Spinal cord (tissue), 10 donors: ENCODE results near the gene SCMH1. TPM values are rescaled to one million over a fixed set of nuclear protein-coding genes. Genes with fewer than 3 reads are reported as not detected.

Source experiments
- DNase-seq, 6 donors: peaks; one replicate each; pipeline versions ENCODE4 v3.0.0 to v3.0.0-alpha.2; 2013 to 2015; ENCODE audit warnings: low spot score in 6 of 6, low read depth in 4 of 6
- H3K27ac ChIP-seq: one replicate; pipeline ENCODE4 v1.5.1; 2013; ENCODE audit warnings: low read depth, low read length, control low read depth
- H3K27me3 ChIP-seq: one replicate; pipeline ENCODE4 v1.6.1; 2013; ENCODE audit warnings: low read length; ENCODE audit not compliant: control insufficient read depth, insufficient read depth
- H3K36me3 ChIP-seq: one replicate; pipeline ENCODE4 v1.6.1; 2013; ENCODE audit warnings: low read length; ENCODE audit not compliant: control insufficient read depth, insufficient read depth
- H3K4me1 ChIP-seq: one replicate; pipeline ENCODE4 v1.6.1; 2013; ENCODE audit warnings: low read length; ENCODE audit not compliant: control insufficient read depth, insufficient read depth
- H3K4me3 ChIP-seq: one replicate; pipeline ENCODE4 v1.5.1; 2013; ENCODE audit warnings: low read depth, low read length, control low read depth
- H3K9me3 ChIP-seq: one replicate; pipeline ENCODE4 v1.6.1; 2013; ENCODE audit warnings: low read length; ENCODE audit not compliant: control insufficient read depth, insufficient read depth
- WGBS: methylation state at CpG from one replicate; pipeline ENCODE4 v1.1.5; 2013; ENCODE audit warnings: missing lambda C conversion rate; ENCODE audit not compliant: insufficient coverage; 5-methylcytosine and 5-hydroxymethylcytosine counted together
- polyA plus RNA-seq, 2 donors: library from polyadenylated mRNA; unstranded; fragments of 120-200 nt; gene quantifications; one replicate each; pipeline ENCODE4 v1.2.1, GENCODE V29; 2013; ENCODE audit not compliant: insufficient read length in 2 of 2
- total RNA-seq, 2 donors: library from RNA; depleted of rRNA in 1 of 2; stranded (reverse); fragments of 120-200 nt in 1 of 2; fragments of >200 nt in 1 of 2; gene quantifications; one replicate each; pipeline versions ENCODE4 v1.2.3 to v1.2.4, GENCODE V29; 2013 to 2014
- donor health status: healthy.

SCMH1 gene
- total and polyA plus RNA-seq, 4 donors = 30.9 to 58.2 (median 43.2) TPM

DNA sequence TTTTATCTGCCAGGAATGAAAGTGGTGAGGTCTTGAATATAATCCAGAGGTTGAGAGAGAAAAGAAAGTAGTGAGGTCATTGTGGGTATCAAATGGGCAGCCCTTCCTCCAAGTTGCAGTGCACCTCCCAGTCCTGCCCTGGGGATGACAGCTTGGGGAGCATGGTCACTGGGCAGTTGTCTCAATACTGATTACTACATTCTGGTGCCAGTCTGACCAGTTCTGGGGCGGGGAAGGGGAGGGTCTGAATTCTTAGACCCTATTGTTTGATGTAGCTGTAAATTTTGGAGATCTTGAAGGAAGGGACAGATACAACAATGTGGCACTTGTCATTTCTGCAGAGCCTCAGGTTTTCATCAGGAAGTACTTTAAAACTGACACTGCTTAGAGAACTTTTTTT is 231.8 kb downstream of the SCMH1 start:
- peaks cover 4% of the 10 kb centered on the region for H3K4me1 ChIP-seq
- H3K4me3 ChIP-seq = no peak overlapping the region
- H3K27ac ChIP-seq = no peak overlapping the region
- no peaks in the 10 kb centered on the region for H3K9me3 ChIP-seq
- WGBS = 44% methylated on average over 1 of the region's 1 CpG
- H3K27me3 ChIP-seq = no peaks in the 10 kb centered on the region
- peaks cover 57% of the 10 kb centered on the region for H3K36me3 ChIP-seq
- no peak for DNase-seq

DNA sequence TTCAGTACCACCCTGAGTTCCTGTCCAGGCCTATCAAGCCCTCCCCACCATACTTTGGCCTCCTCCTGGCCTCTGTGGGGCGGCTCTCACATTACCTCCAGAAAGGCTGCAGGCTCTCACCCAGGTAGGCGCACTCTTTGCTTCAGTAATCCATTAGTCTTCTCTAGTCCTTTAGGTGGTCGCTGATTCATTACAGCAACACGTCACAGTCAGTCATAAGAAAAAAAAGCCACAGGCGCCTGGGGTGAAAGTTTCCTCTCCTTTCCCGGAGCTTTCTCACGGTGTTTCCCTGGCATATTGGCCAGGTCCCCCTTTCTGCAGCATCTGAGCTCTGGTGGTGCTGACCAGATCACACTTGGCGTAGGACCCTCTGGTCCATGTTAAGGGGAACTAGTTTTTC is 232.6 kb downstream of the SCMH1 start:
- H3K4me1 ChIP-seq = no peaks in the 10 kb centered on the region
- DNase-seq = no peak
- no peaks in the 10 kb centered on the region for H3K9me3 ChIP-seq
- H3K36me3 ChIP-seq = peaks cover 52% of the 10 kb centered on the region
- no peak overlapping the region for H3K27ac ChIP-seq
- no peak overlapping the region for H3K4me3 ChIP-seq
- WGBS = 90% methylated on average over 7 of the region's 8 CpGs
- H3K27me3 ChIP-seq = no peaks in the 10 kb centered on the region

DNA sequence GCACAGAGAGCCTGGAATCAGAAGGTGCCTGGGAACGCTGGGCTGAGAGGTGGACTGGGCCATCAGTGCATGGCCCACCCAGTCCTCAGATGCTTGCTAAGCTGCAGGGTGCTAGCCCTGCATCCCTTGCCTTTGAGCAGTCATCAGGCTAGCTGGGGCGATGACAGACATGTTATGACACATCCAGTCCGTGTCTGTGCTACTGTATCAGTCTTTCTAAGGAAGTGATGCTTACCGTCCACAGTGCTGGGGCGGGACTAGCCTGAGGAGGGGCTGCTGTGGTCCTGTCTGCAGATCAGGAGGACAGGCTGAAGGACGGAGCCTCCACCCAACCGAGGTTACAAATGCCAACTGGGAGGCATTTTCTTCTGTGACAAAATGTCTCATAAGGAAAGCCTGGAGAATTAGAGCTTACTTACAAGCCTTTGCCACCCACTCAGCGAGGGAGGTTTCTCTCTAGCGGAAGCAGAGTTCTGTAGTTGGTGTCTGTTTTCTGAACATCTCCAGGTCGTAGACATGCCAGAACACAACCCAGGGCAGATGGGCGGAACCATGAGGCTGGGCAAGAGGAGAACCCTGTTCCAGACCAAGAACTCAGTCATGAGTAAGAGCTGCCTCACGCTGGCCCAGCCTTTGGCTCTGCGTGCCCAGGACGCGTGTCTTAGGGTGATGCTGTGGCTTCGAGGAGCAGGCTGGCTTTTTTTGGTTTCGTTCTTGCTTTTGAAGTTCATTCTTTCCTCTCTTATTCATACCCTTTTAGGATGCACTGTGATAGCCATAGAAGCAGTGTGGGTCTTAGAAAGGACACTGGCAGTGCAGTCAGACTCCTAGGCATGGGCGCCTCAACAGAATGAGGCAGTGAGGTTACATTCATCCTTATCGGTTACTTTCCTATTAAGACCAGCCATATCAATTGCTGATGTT is 234.9 kb downstream of the SCMH1 start:
- DNase-seq = no peak
- 90% methylated on average over 13 of the region's 19 CpGs for WGBS
- Histone ChIP-seq H3K9me3 (no peaks in the 10 kb centered on the region), H3K4me1 (peaks cover 6% of the 10 kb centered on the region), H3K27ac (no peak overlapping the region), H3K36me3 (peaks cover 55% of the 10 kb centered on the region), H3K27me3 (no peaks in the 10 kb centered on the region), H3K4me3 (no peak overlapping the region)

DNA sequence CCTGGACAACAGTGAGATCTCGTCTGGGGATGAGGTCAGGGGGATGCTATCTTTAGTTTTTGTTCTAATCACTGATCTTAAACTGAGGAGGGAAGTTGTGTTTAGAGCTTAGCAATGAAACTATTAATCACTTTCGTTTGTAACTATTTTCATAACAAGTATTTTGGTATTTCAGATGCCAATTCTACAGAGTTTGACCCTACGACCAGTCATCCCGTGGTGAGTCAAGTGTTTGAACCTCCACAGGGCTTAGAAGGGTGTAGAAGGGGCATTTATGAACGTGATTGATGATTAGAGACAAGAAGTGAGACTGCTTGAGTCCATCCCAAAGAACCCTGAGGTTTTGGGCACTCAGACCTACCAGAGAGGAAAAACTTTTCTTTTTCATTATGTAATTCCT is 236.2 kb downstream of the SCMH1 start:
- no peak overlapping the region for H3K27ac ChIP-seq
- H3K9me3 ChIP-seq = no peaks in the 10 kb centered on the region
- H3K4me3 ChIP-seq = no peak overlapping the region
- peaks cover 6% of the 10 kb centered on the region for H3K4me1 ChIP-seq
- peaks cover 49% of the 10 kb centered on the region for H3K36me3 ChIP-seq
- DNase-seq = no peak
- no peaks in the 10 kb centered on the region for H3K27me3 ChIP-seq
- 93% methylated on average over 3 of the region's 5 CpGs for WGBS

DNA sequence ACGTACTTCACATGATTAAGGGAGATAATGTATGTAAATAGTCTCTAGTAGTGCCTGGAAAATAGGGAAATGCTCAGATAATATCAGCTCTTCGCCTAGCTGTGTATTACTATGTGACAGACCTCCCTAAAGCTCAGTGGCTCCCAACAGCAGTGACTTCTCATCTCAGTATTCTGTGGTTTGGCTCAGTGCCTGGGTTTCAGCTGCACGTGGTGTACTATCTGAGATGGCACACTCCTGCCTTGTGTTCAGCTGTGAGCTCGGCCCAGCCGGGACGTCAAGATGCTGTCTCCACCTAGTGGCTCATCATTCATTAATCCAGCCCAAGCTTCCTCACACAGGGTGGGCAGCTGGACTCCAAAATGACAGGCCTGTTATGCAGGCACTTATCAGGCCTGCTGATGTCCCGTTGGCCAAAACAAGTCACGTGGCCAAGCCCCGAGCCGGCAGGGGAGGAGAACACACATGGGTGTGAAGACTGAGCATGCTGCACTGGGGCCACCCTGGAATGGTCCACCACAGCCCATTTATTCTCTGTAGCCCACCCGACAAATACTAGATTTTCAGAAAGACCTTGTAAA is 238.4 kb downstream of the SCMH1 start:
- Histone ChIP-seq H3K4me1 (peaks cover 6% of the 10 kb centered on the region), H3K27me3 (no peaks in the 10 kb centered on the region), H3K27ac (peak overlapping the region; percentile 10), H3K4me3 (no peak overlapping the region), H3K36me3 (peaks cover 47% of the 10 kb centered on the region), H3K9me3 (no peaks in the 10 kb centered on the region)
- 39% methylated on average over 10 of the region's 11 CpGs for WGBS
- DNase-seq = peak; percentile 52 to 96 (median 73)

DNA sequence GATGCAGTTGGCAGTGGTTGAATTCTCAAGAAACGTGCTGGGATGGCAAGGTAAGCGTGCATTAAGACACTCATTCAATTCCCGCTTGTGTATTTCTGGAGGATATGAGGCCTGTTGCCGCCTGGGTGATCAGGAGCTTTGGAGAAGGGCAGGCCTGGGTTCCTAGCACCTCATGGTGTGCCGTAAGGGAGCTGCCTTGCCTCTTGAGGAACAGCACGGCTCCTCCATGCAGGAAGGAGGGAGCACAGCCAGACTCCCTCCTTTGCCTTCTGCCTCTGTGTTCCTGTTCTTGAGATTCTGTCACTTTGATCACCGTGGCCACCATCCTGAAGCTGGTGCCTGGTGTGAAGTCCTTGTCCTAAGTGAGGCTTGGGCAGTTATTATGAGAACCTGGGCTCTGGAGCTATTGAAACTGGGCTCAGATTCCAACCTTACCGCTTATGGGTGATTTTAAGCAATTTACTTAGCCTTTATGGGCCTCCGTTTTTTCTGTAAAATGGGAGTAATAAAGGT is 238.9 kb downstream of the SCMH1 start:
- Histone ChIP-seq H3K4me1 (peaks cover 6% of the 10 kb centered on the region), H3K36me3 (peaks cover 50% of the 10 kb centered on the region), H3K27ac (peak overlapping the region; percentile 10), H3K27me3 (no peaks in the 10 kb centered on the region), H3K9me3 (no peaks in the 10 kb centered on the region), H3K4me3 (no peak overlapping the region)
- WGBS = 79% methylated on average over 8 of the region's 9 CpGs
- peak in 1 of 6 donors; percentile 35 for DNase-seq

DNA sequence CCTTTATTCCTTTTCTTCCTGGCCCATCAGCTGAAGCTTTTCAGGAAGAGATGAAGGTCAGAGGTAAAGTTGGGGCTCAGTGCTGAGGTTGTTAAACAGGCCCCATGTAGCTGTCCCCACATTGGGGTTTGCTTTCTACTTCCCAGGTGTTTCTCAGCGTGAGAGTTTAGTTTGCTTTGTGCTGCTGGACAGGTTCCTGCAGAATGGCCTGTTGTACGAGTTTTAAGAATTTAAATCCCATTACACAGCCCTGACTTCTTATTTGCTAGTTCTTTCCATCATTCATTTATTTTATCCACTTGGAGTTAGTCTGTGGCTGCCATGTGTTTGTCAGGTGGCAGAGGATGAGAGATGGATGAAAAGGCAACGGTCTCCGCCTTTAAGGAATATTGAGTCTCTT is 243.4 kb downstream of the SCMH1 start:
- Histone ChIP-seq H3K27me3 (no peaks in the 10 kb centered on the region), H3K4me3 (no peak overlapping the region), H3K4me1 (peaks cover 6% of the 10 kb centered on the region), H3K36me3 (peaks cover 49% of the 10 kb centered on the region), H3K27ac (no peak overlapping the region), H3K9me3 (no peaks in the 10 kb centered on the region)
- no peak for DNase-seq
- WGBS = 100% methylated on average over 2 of the region's 4 CpGs

DNA sequence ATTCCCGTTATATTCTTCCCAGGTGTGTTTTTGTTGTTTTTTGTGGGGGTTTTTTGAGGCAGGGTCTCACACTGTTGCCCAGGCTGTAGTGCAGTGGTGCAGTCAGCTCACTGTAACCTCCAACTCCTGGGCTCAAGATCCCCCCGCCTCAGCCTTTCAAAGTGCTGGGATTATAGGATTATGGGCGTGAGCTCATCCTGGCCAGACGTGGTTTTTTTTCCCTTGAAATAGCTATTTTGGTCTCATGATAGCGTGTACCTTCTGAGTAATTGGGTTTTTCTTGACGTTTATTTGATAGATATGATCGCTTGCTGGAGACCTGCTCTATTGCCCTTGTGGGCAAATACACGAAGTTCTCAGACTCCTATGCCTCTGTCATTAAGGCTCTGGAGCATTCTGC is 245.0 kb downstream of the SCMH1 start:
- no peak for DNase-seq
- no peak overlapping the region for H3K4me3 ChIP-seq
- H3K27me3 ChIP-seq = no peaks in the 10 kb centered on the region
- WGBS = 100% methylated on average over 4 of the region's 8 CpGs
- no peak overlapping the region for H3K27ac ChIP-seq
- no peaks in the 10 kb centered on the region for H3K9me3 ChIP-seq
- peaks cover 57% of the 10 kb centered on the region for H3K36me3 ChIP-seq
- no peaks in the 10 kb centered on the region for H3K4me1 ChIP-seq

DNA sequence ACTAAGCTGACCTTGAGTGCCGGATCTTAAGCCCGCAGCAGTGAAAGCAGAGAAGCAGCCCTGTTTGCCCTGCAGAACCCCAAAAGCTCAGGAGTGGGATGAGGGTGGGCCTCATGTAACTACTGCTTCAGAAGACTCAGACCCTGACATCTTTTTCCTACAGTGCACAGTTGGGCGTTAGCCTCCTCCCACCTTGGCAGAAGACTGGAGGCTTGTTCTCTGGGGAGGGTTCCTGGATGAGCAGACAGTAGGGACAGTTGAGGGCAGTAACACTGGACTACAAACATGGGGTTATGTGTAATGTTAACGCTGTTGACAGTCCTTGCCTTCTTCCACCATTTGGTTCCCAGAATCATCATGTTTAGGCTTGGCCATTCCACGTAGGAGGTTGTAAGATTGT is 253.0 kb downstream of the SCMH1 start:
- Histone ChIP-seq H3K27me3 (no peaks in the 10 kb centered on the region), H3K36me3 (peaks cover 43% of the 10 kb centered on the region), H3K27ac (no peak overlapping the region), H3K9me3 (no peaks in the 10 kb centered on the region), H3K4me1 (no peaks in the 10 kb centered on the region), H3K4me3 (no peak overlapping the region)
- no peak for DNase-seq
- WGBS = 92% methylated on average over 4 of the region's 5 CpGs
